ENCODE measurements around the gene RBMS1. TPM values are rescaled to one million over a fixed set of nuclear protein-coding genes. Genes with fewer than 3 reads are reported as not detected.

RBMS1 gene
- total and polyA plus RNA-seq, 2 donors (not counting 1 experiment from before 2014, with no cell fraction given) = 18.0 to 36.7 TPM

DNA sequence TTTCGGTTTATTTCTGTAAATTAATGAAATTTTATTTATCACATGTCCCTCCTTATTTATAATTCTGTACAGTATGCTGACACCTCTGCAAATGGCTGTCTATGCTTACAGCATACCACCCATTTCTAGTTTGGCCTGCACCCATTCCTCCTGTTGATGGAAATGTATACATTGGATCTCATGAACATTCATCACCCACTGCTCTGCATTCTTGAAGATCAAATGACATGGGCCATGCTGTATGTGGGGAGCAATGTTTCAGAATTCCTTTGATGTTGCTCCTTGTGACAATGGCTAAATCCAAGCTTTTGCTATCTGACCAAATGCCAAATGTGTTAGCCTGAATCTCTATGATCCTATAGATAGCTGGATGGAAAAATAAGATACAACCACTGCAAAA, 238.2 kb downstream of the RBMS1 start:
- Histone ChIP-seq H3K4me1 (ENCODE audit: control insufficient read depth in 2 of 2, insufficient read depth in 2 of 2, low read length in 2 of 2) (no peaks in the 10 kb centered on the region), H3K27ac (ENCODE audit: low read length in 2 of 2) (no peak overlapping the region), H3K36me3 (replicated peaks in 1 of 2; ENCODE audit: control extremely low read depth in 1 of 2, control insufficient read depth in 1 of 2, extremely low read depth in 1 of 2, insufficient read depth in 2 of 2, low read length in 1 of 2) (no peaks in the 10 kb centered on the region), H3K27me3 (replicated peaks in 1 of 4; ENCODE audit: control extremely low read depth in 1 of 4, control insufficient read depth in 3 of 4, insufficient read depth in 4 of 4, low read length in 3 of 4) (no peaks in the 10 kb centered on the region), H3K9ac (ENCODE audit: low read length) (no peak overlapping the region), H2AFZ (ENCODE audit: insufficient read depth, low read depth, low read length, poor library complexity, severe bottlenecking) (no peak overlapping the region), H3K79me2 (ENCODE audit: control insufficient read depth, insufficient read depth, low read length) (no peaks in the 10 kb centered on the region), H3K4me3 (ENCODE audit: control extremely low read depth in 1 of 5, extremely low read depth in 1 of 5, insufficient read depth in 1 of 5, low read depth in 2 of 5, low read length in 4 of 5) (no peak overlapping the region), H3K4me2 (replicated peaks; ENCODE audit: low read depth, low read length, poor library complexity, severe bottlenecking) (no peak overlapping the region), H4K20me1 (ENCODE audit: control insufficient read depth, insufficient read depth, low read length, poor library complexity, severe bottlenecking) (no peaks in the 10 kb centered on the region), H3K9me3 (ENCODE audit: control extremely low read depth in 1 of 3, control insufficient read depth in 2 of 3, insufficient read depth in 1 of 3, low read length in 2 of 3) (no peaks in the 10 kb centered on the region)
- intact Hi-C loops (cut with micrococcal nuclease) = no loop called here
- no peak for ATAC-seq (ENCODE audit: low read depth)
- no peaks in the 10 kb centered on the region for H3K9me3 Mint-ChIP-seq (ENCODE audit: insufficient read depth)
- H3K27me3 Mint-ChIP-seq = peaks cover 5% of the 10 kb centered on the region
- TF ChIP-seq, protein P1, sequence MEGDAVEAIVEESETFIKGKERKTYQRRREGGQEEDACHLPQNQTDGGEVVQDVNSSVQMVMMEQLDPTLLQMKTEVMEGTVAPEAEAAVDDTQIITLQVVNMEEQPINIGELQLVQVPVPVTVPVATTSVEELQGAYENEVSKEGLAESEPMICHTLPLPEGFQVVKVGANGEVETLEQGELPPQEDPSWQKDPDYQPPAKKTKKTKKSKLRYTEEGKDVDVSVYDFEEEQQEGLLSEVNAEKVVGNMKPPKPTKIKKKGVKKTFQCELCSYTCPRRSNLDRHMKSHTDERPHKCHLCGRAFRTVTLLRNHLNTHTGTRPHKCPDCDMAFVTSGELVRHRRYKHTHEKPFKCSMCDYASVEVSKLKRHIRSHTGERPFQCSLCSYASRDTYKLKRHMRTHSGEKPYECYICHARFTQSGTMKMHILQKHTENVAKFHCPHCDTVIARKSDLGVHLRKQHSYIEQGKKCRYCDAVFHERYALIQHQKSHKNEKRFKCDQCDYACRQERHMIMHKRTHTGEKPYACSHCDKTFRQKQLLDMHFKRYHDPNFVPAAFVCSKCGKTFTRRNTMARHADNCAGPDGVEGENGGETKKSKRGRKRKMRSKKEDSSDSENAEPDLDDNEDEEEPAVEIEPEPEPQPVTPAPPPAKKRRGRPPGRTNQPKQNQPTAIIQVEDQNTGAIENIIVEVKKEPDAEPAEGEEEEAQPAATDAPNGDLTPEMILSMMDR (IDR thresholded peaks at IDR 0.05) = no peak
- TF ChIP-seq EZH2 (IDR thresholded peaks at IDR 0.05; ENCODE audit: borderline replicate concordance, insufficient read depth, low read depth, low read length, poor library complexity, severe bottlenecking) = no peak
- no peak for DNase-seq
- H3K4me3 Mint-ChIP-seq = no peak overlapping the region
- ChIA-PET CTCF (interaction anchor here (1.1 to 6.5 kb wide), 5 partner anchors 15 to 738 kb away, joined by 3 to 81 read pairs (median 4); no protein-coding TSS in a partner anchor), POLR2A (no interaction called here)
- peaks cover 2% of the 10 kb centered on the region for H3K4me1 Mint-ChIP-seq
- WGBS (ENCODE audit: insufficient coverage) = no CpG with 5 or more reads among the region's 1 CpG
- no peak overlapping the region for H3K27ac Mint-ChIP-seq

GRCh38 chr2:160254189-160254762, 239.3 kb downstream of the RBMS1 start:
- WGBS (ENCODE audit: insufficient coverage) = 92% methylated on average over 2 of the region's 6 CpGs
- Mint-ChIP-seq H3K27me3 (peaks cover 5% of the 10 kb centered on the region), H3K9me3 (ENCODE audit: insufficient read depth) (no peaks in the 10 kb centered on the region), H3K4me3 (no peak overlapping the region), H3K4me1 (peaks cover 2% of the 10 kb centered on the region), H3K27ac (no peak overlapping the region)
- no peaks in the 10 kb centered on the region for H3K27me3 ChIP-seq (replicated peaks in 1 of 4; ENCODE audit: control extremely low read depth in 1 of 4, control insufficient read depth in 3 of 4, insufficient read depth in 4 of 4, low read length in 3 of 4)
- no peak overlapping the region for H2AFZ ChIP-seq (ENCODE audit: insufficient read depth, low read depth, low read length, poor library complexity, severe bottlenecking)
- TF ChIP-seq EZH2 (IDR thresholded peaks at IDR 0.05; ENCODE audit: borderline replicate concordance, insufficient read depth, low read depth, low read length, poor library complexity, severe bottlenecking) = no peak
- TF ChIP-seq, protein P1 (IDR thresholded peaks at IDR 0.05) = no peak
- ATAC-seq (ENCODE audit: low read depth) (no peak), DNase-seq (no peak)
- POLR2A ChIA-PET = no interaction called here
- H3K4me1 ChIP-seq (ENCODE audit: control insufficient read depth in 2 of 2, insufficient read depth in 2 of 2, low read length in 2 of 2) = no peaks in the 10 kb centered on the region
- H3K36me3 ChIP-seq (replicated peaks in 1 of 2; ENCODE audit: control extremely low read depth in 1 of 2, control insufficient read depth in 1 of 2, extremely low read depth in 1 of 2, insufficient read depth in 2 of 2, low read length in 1 of 2) = no peaks in the 10 kb centered on the region
- no peak overlapping the region for H3K4me3 ChIP-seq (ENCODE audit: control extremely low read depth in 1 of 5, extremely low read depth in 1 of 5, insufficient read depth in 1 of 5, low read depth in 2 of 5, low read length in 4 of 5)
- no peak overlapping the region for H3K4me2 ChIP-seq (replicated peaks; ENCODE audit: low read depth, low read length, poor library complexity, severe bottlenecking)
- no peaks in the 10 kb centered on the region for H3K9me3 ChIP-seq (ENCODE audit: control extremely low read depth in 1 of 3, control insufficient read depth in 2 of 3, insufficient read depth in 1 of 3, low read length in 2 of 3)
- intact Hi-C loops (cut with micrococcal nuclease) = no loop called here
- CTCF ChIA-PET = interaction anchor here (1.0 to 6.5 kb wide), 6 partner anchors 11 to 739 kb away, joined by 3 to 81 read pairs (median 4); no protein-coding TSS in a partner anchor
- no peak overlapping the region for H3K27ac ChIP-seq (ENCODE audit: low read length in 2 of 2)
- no peaks in the 10 kb centered on the region for H3K79me2 ChIP-seq (ENCODE audit: control insufficient read depth, insufficient read depth, low read length)
- no peaks in the 10 kb centered on the region for H4K20me1 ChIP-seq (ENCODE audit: control insufficient read depth, insufficient read depth, low read length, poor library complexity, severe bottlenecking)
- H3K9ac ChIP-seq (ENCODE audit: low read length) = no peak overlapping the region
